GM12878 (cell line): ENCODE data around the gene CERK. TPM values are rescaled to one million over a fixed set of nuclear protein-coding genes. Genes with fewer than 3 reads are reported as not detected.

Source experiments
- ATAC-seq: fragments of 200-7000 bp; cut with Tn5 transposase; 3 replicates; pipeline ENCODE4 v1.9.1; 2020; ENCODE audit warnings: mild to moderate bottlenecking, moderate library complexity
- BruUV-seq: library from RNA; stranded (reverse); fragments of 400-500 nt; replicated peaks from 2 replicates; lab custom pipeline; 2021; lab: Mats Ljungman, UMichigan
- CTCF ChIA-PET: fragments of 300-600 bp; sonication (Branson Sonifier 250); formaldehyde crosslinking; extraction: SDS; loops from one replicate; lab custom pipeline; 2021; ENCODE audit warnings: inconsistent platforms; lab: Yijun Ruan, JAX
- POLR2A ChIA-PET: fragments of 350-600 bp; formaldehyde crosslinking; extraction: SDS; loops from one replicate; lab custom pipeline; 2021; ENCODE audit warnings: inconsistent platforms; lab: Charles Lee
- RAD21 ChIA-PET: fragments of 300-600 bp; sonication (Branson Sonifier 250); formaldehyde crosslinking; loops from one replicate; lab custom pipeline; 2023; ENCODE audit warnings: antibody characterized with exemption; ENCODE audit not compliant: unreplicated experiment; lab: Charles Lee
- SMC1A ChIA-PET: fragments of 300-600 bp; sonication (Branson Sonifier 250); formaldehyde crosslinking; loops from one replicate; lab custom pipeline; 2023; ENCODE audit not compliant: unreplicated experiment, uncharacterized antibody; lab: Charles Lee
- DNase-seq: peaks from one replicate; pipeline ENCODE4 v3.0.0-alpha.2; 2011; ENCODE audit warnings: low read depth, low spot score
- FAIRE-seq: peaks from 3 replicates; lab custom pipeline; 2011; peaks lifted over from hg19 to GRCh38; lab: Jason Lieb, UNC
- H2AFZ ChIP-seq: 2 replicates; pipeline ENCODE4 v1.6.0; 2011; ENCODE audit warnings: low read depth, low read length, control low read depth; ENCODE audit not compliant: control insufficient read depth
- H3K27ac ChIP-seq: 2 replicates; pipeline ENCODE4 v1.5.1; 2011; ENCODE audit warnings: control low read depth; ENCODE audit not compliant: control insufficient read depth, insufficient read depth
- H3K27me3 ChIP-seq, 2 experiments: replicated peaks in 1 of 2; 2 replicates each; pipeline versions ENCODE4 v1.6.0 to v1.6.1; 2011; ENCODE audit warnings: low read length in 1 of 2; ENCODE audit not compliant: control insufficient read depth in 2 of 2, insufficient read depth in 2 of 2
- H3K36me3 ChIP-seq, 2 experiments: 2 replicates each; pipeline ENCODE4 v1.5.1; 2011; ENCODE audit warnings: low read length in 1 of 2; ENCODE audit not compliant: control insufficient read depth in 2 of 2, insufficient read depth in 2 of 2
- H3K4me1 ChIP-seq: 2 replicates; pipeline ENCODE4 v1.6.1; 2011; ENCODE audit warnings: mild to moderate bottlenecking, low read length, moderate library complexity, mixed read lengths; ENCODE audit not compliant: control insufficient read depth, insufficient read depth
- H3K4me2 ChIP-seq: 2 replicates; pipeline ENCODE4 v1.6.0; 2011; ENCODE audit warnings: control low read depth; ENCODE audit not compliant: control insufficient read depth, insufficient read depth
- H3K4me3 ChIP-seq: fragments of 200-600 bp; sonication (generic); 2 replicates; pipeline ENCODE4 v1.5.1; 2016
- H3K79me2 ChIP-seq: 2 replicates; pipeline ENCODE4 v1.6.0; 2011; ENCODE audit warnings: low read length; ENCODE audit not compliant: control insufficient read depth, insufficient read depth
- H3K9ac ChIP-seq: 2 replicates; pipeline ENCODE4 v1.8.0; 2011; ENCODE audit warnings: low read length, control low read depth, mixed read lengths; ENCODE audit not compliant: control insufficient read depth, insufficient read depth
- H3K9me3 ChIP-seq: replicated peaks from 3 replicates; pipeline ENCODE4 v1.5.1; 2011; ENCODE audit warnings: mild to moderate bottlenecking, low read length; ENCODE audit not compliant: control insufficient read depth, insufficient read depth
- H4K20me1 ChIP-seq: 2 replicates; pipeline ENCODE4 v1.6.0; 2011; ENCODE audit not compliant: control insufficient read depth, insufficient read depth
- ATF7 ChIP-seq: fragments of 450-650 bp; IDR thresholded peaks from 2 replicates; pipeline ENCODE4 v1.6.1; 2016; ENCODE audit warnings: low read depth, mild to moderate bottlenecking
- BRCA1 ChIP-seq: IDR thresholded peaks from 2 replicates; pipeline ENCODE4 v1.6.1; 2011; ENCODE audit warnings: low read depth, low read length, improper control_type of control experiment
- MLLT1 ChIP-seq: fragments of 450-650 bp; IDR thresholded peaks from 2 replicates; pipeline ENCODE4 v1.6.1; 2016; ENCODE audit warnings: mild to moderate bottlenecking
- PML ChIP-seq: IDR thresholded peaks from 2 replicates; pipeline ENCODE4 v1.6.1; 2012; ENCODE audit warnings: low read length, inconsistent platforms
- POLR2A ChIP-seq: IDR thresholded peaks from 2 replicates; pipeline ENCODE4 v1.6.1; 2011; ENCODE audit warnings: low read depth, mild to moderate bottlenecking, low read length
- RAD21 ChIP-seq: IDR thresholded peaks from 2 replicates; pipeline ENCODE4 v1.6.1; 2011; ENCODE audit warnings: mild to moderate bottlenecking, low read depth, low read length, moderate library complexity; ENCODE audit not compliant: insufficient read depth
- RB1 ChIP-seq: fragments of 450-650 bp; formaldehyde crosslinking; IDR thresholded peaks from 2 replicates; pipeline ENCODE4 v1.6.1; 2017; ENCODE audit warnings: mild to moderate bottlenecking, borderline replicate concordance
- RELA ChIP-seq: fragments of 450-650 bp; IDR thresholded peaks from 2 replicates; pipeline ENCODE4 v1.8.0; 2014; ENCODE audit warnings: borderline replicate concordance; ENCODE audit not compliant: partially characterized antibody
- TCF3 ChIP-seq: IDR thresholded peaks from 2 replicates; pipeline ENCODE4 v1.6.1; 2012; ENCODE audit warnings: low read depth, mild to moderate bottlenecking, low read length, borderline replicate concordance; ENCODE audit not compliant: insufficient read depth
- ZBTB11 ChIP-seq: fragments of 450-650 bp; formaldehyde crosslinking; IDR thresholded peaks from 2 replicates; pipeline ENCODE4 v1.5.0; 2022; ENCODE audit warnings: mild to moderate bottlenecking, missing genetic modification characterization
- WGBS: methylation state at CpG from one replicate; pipeline ENCODE4 v1.1.6; 2016; ENCODE audit warnings: low lambda C conversion rate; ENCODE audit not compliant: insufficient replicate concordance, insufficient coverage; ENCODE audit errors: missing lambda C conversion rate; 5-methylcytosine and 5-hydroxymethylcytosine counted together
- in situ Hi-C: fragments of 300-500 bp; cut with MboI; formaldehyde crosslinking; loops from 9 replicates; pipeline ENCODE4 v1.14.3; 2018; ENCODE audit warnings: mixed read lengths
- intact Hi-C: fragments of 100-400 bp; cut with micrococcal nuclease; formaldehyde crosslinking; loops from one replicate; pipeline ENCODE4 v1.14.2; 2022; ENCODE audit not compliant: unreplicated experiment
- polyA plus RNA-seq, 11 experiments: library from polyadenylated mRNA; depleted of rRNA in 4 of 11; unstranded in 6 of 11; stranded (reverse) in 5 of 11; fragments of >200 nt; fragmentation: Nextera tagmentation in 4 of 11; fragmentation: Illumina TruSeq in 1 of 11; extraction: Ambion mirVana in 4 of 11; extraction: Trizol in 1 of 11; gene quantifications; 1 replicate in 1 of 11; 2 replicates in 10 of 11; pipeline versions ENCODE4 v1.2.1 to v1.2.3, GENCODE V29; 2011 to 2016; ENCODE audit warnings: inconsistent platforms in 2 of 11, missing spikeins in 2 of 11, low read depth in 1 of 11
- total RNA-seq, 4 experiments: library from RNA; depleted of rRNA in 3 of 4; stranded (reverse); fragments of >200 nt in 3 of 4; fragmentation: Illumina TruSeq in 1 of 4; extraction: Trizol in 1 of 4; gene quantifications; 2 replicates each; pipeline versions ENCODE4 v1.2.1 to v1.2.3, GENCODE V29; 2013 to 2021
- TF ChIP-seq, protein P1 (sequence below): fragments of 150-350 bp; IDR thresholded peaks from 2 replicates; pipeline ENCODE4 v1.6.1; 2014; ENCODE audit warnings: mild to moderate bottlenecking, low read depth, low read length
- TF ChIP-seq, protein P2 (sequence below): fragments of 450-650 bp; IDR thresholded peaks from 2 replicates; pipeline ENCODE4 v1.6.1; 2017; ENCODE audit warnings: mild to moderate bottlenecking, moderate library complexity

The CERK gene
- total and polyA plus RNA-seq, 10 of the 15 experiments (the other 5 are each of a cell fraction or from before 2014, with no cell fraction given), result 4.0 to 41.1 (median 30.2) TPM

- ChIA-PET POLR2A (no interaction called here), RAD21 (no interaction called here), SMC1A (no interaction called here), CTCF (interaction anchor here (0.9 kb wide), 1 partner anchor 89 kb away, joined by 3 read pairs; no protein-coding TSS in a partner anchor)
- Histone ChIP-seq H3K9ac (no peak overlapping the region), H3K36me3 (peaks cover 0 to 2% of the 10 kb centered on the region in 2 experiments; a peak in 1 of 4 replicates), H3K4me3 (no peak overlapping the region), H2AFZ (no peak overlapping the region), H3K27me3 (no peaks in the 10 kb centered on the region), H3K4me1 (peaks cover 7% of the 10 kb centered on the region), H3K79me2 (no peaks in the 10 kb centered on the region), H3K9me3 (no peaks in the 10 kb centered on the region), H3K4me2 (no peak overlapping the region), H3K27ac (no peak overlapping the region), H4K20me1 (no peaks in the 10 kb centered on the region)
- intact Hi-C loops (no loop called here), in situ Hi-C loops (no loop called here)
- no peak for ATAC-seq
- no TSS peak for BruUV-seq
- FAIRE-seq, result no peak
- DNase-seq, result no peak
- 83% methylated on average over 21 of the region's 23 CpGs for WGBS
- TF ChIP-seq BRCA1 (no peak), MLLT1 (no peak), POLR2A (no peak), PML (no peak), RB1 (no peak), ATF7 (no peak), RAD21 (no peak), TCF3 (no peak), RELA (no peak), ZBTB11 (CRISPR knock-in tag) (no peak)
- TF ChIP-seq, protein P1, sequence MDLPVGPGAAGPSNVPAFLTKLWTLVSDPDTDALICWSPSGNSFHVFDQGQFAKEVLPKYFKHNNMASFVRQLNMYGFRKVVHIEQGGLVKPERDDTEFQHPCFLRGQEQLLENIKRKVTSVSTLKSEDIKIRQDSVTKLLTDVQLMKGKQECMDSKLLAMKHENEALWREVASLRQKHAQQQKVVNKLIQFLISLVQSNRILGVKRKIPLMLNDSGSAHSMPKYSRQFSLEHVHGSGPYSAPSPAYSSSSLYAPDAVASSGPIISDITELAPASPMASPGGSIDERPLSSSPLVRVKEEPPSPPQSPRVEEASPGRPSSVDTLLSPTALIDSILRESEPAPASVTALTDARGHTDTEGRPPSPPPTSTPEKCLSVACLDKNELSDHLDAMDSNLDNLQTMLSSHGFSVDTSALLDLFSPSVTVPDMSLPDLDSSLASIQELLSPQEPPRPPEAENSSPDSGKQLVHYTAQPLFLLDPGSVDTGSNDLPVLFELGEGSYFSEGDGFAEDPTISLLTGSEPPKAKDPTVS, result no peak
- TF ChIP-seq, protein P2, sequence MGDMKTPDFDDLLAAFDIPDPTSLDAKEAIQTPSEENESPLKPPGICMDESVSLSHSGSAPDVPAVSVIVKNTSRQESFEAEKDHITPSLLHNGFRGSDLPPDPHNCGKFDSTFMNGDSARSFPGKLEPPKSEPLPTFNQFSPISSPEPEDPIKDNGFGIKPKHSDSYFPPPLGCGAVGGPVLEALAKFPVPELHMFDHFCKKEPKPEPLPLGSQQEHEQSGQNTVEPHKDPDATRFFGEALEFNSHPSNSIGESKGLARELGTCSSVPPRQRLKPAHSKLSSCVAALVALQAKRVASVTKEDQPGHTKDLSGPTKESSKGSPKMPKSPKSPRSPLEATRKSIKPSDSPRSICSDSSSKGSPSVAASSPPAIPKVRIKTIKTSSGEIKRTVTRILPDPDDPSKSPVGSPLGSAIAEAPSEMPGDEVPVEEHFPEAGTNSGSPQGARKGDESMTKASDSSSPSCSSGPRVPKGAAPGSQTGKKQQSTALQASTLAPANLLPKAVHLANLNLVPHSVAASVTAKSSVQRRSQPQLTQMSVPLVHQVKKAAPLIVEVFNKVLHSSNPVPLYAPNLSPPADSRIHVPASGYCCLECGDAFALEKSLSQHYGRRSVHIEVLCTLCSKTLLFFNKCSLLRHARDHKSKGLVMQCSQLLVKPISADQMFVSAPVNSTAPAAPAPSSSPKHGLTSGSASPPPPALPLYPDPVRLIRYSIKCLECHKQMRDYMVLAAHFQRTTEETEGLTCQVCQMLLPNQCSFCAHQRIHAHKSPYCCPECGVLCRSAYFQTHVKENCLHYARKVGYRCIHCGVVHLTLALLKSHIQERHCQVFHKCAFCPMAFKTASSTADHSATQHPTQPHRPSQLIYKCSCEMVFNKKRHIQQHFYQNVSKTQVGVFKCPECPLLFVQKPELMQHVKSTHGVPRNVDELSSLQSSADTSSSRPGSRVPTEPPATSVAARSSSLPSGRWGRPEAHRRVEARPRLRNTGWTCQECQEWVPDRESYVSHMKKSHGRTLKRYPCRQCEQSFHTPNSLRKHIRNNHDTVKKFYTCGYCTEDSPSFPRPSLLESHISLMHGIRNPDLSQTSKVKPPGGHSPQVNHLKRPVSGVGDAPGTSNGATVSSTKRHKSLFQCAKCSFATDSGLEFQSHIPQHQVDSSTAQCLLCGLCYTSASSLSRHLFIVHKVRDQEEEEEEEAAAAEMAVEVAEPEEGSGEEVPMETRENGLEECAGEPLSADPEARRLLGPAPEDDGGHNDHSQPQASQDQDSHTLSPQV, result no peak
Observed at GRCh38 chr22:46652847-46653331, 85.2 kb downstream of the CERK start.
